Measurements from ENCODE around the gene GRK2.

DNA sequence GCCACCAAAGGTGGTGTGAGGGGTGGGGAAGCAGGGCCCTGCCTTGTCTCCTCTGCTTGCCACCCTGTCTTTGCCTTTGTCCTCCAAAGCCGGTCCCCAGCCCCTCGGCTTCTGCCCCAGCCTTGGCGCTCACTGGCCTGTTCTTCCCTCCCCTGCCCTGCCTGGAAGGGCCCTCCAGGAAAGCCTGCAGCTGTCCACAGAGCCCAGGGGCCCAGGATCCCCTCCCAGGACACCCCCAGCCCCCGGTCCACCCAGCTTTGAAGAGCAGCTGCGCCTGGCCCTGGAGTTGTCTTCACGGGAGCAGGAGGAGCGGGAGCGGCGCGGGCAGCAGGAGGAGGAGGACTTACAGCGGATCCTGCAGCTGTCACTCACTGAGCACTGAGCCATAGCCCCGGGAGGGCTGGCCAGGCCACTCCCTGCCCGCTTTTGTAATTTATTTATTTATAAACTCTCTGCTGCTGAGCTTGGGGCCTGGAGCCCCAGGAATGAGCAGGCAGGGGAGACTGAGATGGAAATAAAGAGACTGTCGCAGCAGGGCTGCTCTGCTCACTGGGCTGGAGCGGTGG is 35.8 kb downstream of the GRK2 start:
- no peak for TF ChIP-seq TAF1 (IDR thresholded peaks at IDR 0.05; ENCODE audit: borderline replicate concordance, low read depth, low read length)
- TF ChIP-seq POLR2AphosphoS5 (IDR thresholded peaks at IDR 0.05; ENCODE audit: low read depth, low read length): no peak
- TF ChIP-seq POLR2A (IDR thresholded peaks at IDR 0.05; ENCODE audit: low read depth, low read length): no peak

Measured in GM12892 (cell line).